Fibroblast of villous mesenchyme (primary cell): ENCODE measurements around the gene IFT88. TPM values are rescaled to one million over a fixed set of nuclear protein-coding genes. Genes with fewer than 3 reads are reported as not detected.

Experiments
- DNase-seq: peaks from one replicate; pipeline ENCODE4 v3.0.0-alpha.2; 2010; ENCODE audit warnings: low read depth
- H3K4me3 ChIP-seq: 2 replicates; pipeline ENCODE4 v1.5.1; 2011; ENCODE audit warnings: low read depth, mild to moderate bottlenecking, low read length
- total RNA-seq: library from RNA; depleted of rRNA; stranded (reverse); fragments of >200 nt; gene quantifications from 2 replicates; pipeline ENCODE4 v1.2.3, GENCODE V29; 2012
- TF ChIP-seq, protein P1 (sequence below): IDR thresholded peaks from 2 replicates; pipeline ENCODE4 v1.5.1; 2012; ENCODE audit warnings: low read depth, mild to moderate bottlenecking, low read length; ENCODE audit not compliant: insufficient read depth

Gene IFT88
- total RNA-seq, 1 donor: 14.2 TPM

GRCh38 chr13:20703780-20704458, 137.0 kb downstream of the IFT88 start:
- TF ChIP-seq, protein P1, sequence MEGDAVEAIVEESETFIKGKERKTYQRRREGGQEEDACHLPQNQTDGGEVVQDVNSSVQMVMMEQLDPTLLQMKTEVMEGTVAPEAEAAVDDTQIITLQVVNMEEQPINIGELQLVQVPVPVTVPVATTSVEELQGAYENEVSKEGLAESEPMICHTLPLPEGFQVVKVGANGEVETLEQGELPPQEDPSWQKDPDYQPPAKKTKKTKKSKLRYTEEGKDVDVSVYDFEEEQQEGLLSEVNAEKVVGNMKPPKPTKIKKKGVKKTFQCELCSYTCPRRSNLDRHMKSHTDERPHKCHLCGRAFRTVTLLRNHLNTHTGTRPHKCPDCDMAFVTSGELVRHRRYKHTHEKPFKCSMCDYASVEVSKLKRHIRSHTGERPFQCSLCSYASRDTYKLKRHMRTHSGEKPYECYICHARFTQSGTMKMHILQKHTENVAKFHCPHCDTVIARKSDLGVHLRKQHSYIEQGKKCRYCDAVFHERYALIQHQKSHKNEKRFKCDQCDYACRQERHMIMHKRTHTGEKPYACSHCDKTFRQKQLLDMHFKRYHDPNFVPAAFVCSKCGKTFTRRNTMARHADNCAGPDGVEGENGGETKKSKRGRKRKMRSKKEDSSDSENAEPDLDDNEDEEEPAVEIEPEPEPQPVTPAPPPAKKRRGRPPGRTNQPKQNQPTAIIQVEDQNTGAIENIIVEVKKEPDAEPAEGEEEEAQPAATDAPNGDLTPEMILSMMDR: peak; percentile 54
- H3K4me3 ChIP-seq: peak overlapping the region; percentile 69
- DNase-seq: peak; percentile 77

DNA sequence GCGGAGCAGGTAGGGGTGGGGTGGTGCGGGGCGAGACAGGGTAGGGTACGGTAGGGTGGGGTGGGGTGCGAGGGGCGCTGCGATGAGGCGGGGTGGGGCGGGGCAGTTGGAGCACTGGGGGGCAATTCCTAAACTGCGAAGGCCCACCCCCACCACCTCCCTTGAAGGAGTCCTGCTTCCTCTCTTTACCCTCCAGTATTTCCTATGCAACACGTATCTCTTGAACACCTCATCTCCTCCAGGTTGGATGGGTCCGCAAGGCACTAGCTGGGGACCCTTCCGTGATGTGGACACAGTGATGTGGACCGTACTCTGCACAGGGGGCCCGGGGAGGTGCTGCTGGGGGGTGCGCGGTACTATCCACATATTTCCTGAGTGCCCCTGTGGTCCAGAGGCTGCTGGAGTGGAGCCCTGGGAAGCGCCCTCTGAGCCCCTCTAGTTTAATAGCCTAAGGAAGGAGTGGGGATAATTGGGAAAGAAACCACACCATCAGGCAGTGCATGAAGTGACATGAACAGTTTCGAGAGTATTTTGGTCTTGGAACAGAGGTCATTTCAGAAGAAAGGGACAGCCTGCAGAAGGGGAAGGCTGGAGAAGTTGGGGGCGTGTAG, 137.6 kb downstream of the IFT88 start:
- DNase-seq: no peak
- H3K4me3 ChIP-seq: peak overlapping the region; percentile 69
- TF ChIP-seq, protein P1: no peak

DNA sequence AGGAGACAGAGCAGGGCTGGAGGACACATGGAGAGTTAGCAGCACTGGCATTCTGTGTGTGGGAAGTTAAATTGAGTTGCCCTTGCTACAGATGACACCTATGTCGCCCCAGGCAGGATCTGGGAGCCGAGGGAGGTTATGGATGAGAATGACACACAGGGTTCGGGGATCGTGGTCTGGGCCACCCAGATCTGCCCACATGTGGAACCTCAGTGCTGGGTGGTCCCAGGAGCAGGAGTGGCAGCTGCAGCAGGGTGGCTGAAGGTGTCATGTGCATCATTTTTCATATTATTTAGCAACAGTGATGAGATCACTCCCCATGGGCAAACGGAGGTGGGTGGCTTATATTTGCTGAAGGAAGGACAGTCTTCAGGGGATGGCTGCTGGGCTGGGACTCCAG, 139.7 kb downstream of the IFT88 start:
- DNase-seq: no peak
- no peak overlapping the region for H3K4me3 ChIP-seq
- TF ChIP-seq, protein P1: no peak

DNA sequence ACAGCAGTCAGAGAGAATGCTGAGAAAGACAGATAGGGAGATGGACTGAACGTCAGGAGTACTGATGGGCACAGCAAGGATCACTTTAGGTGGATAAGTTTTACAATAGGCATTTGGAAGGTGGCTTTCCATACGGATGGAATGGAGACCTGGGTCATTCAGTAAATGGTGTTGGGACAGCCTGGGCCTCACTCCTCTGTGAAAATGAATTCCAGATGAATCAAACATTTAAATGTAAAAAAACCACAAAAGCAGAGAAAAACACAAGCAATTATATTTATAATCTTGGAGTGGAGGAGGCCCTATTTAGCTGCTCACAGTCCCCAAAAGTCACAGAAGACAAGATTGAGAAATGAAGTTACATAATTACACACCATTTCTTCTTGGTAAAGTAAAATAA, 141.3 kb downstream of the IFT88 start:
- no peak for DNase-seq
- no peak overlapping the region for H3K4me3 ChIP-seq
- TF ChIP-seq, protein P1: no peak

DNA sequence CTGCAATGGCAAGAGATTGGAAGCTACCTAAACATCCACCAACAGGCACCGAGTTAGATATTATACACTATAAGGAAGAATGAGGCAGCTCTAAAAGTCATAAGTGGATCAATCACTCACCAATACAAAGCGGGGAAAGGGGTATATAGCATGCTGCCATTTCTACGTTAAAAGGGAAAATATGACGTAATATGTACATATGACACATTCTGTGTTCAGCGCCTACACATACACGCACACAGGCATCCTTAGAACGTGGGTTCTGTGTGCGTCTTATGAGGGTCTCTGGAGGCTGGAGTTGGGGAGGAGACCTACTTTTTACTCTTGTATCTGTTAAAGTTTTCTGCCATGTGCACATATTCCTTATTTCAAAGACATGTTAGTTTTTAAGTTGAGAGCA, 142.4 kb downstream of the IFT88 start:
- no peak overlapping the region for H3K4me3 ChIP-seq
- no peak for DNase-seq
- TF ChIP-seq, protein P1: no peak

DNA sequence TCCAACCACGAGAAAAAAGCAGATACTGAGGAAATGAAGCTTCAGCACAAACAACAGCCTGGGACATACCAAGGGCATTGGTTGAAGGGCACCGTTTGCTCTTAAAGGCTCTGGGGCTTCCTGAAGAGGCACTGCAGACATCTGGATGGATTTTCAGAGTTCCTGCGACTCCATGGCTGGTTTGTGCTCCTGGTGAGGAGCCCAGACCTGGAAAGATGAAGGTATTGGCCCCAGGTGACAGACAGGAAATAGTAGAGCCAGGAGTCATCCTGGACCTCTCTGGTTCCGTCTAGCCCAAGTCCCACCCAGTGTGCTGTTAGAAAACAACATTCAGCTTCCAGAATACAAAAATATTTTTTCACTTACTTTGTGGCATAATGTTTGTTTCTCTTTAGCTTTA, 142.8 kb downstream of the IFT88 start:
- TF ChIP-seq, protein P1: no peak
- no peak overlapping the region for H3K4me3 ChIP-seq
- no peak for DNase-seq
